ACHN (cell line): ENCODE measurements around the gene MALL.
"Not testable (repeated sequence)": the region's sequence is repeated elsewhere in the genome, so short reads cannot be mapped to it uniquely, and the experiment has no call there.

ENCODE experiments used
- DNase-seq: peaks from one replicate; pipeline ENCODE4 v3.0.0-alpha.2; 2015
- in situ Hi-C: cut with HindIII; loops from 2 replicates; pipeline ENCODE4 v1.10.0; 2017; ENCODE audit warnings: low sequenced_read_pairs, low pct_ligation_motif_present, low pct_unique_long_range_greater_than_20kb

Gene MALL

DNA sequence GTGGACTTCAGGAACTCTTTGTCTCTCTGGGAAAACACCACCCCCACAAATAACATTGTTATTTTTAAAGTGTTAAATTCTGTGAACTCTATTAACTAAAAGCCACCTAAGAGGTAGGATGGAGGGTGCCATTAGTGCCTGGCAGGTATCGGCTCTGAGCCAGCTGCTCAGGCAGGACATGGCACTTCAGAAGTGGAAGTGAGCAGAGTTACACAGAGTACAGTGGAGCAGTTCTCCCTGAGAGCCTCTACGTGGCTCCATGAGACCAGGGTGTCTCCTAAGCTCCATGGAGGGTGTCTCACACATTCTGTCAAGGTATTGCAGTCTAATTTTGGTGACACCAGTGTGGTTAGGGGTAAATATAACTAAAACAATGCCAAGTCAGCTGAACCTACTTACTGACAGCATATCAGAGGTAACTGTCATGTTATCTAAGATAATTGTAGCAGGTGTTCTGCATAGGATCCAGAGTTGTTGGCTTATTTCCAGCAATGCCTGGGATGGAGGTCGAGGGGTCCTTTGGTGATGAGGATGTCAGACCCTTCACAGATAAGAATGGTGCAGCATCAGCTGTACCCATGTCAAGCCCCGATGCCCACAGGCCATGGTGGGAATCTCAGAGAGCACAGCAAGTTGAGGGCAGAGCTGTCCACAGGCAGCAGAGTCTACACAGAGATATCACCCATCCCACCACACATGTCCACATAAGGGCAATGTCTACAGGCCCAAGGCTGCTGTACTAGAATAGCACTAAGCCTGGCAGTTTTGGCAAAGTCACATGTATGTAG, 8.6 kb upstream of the MALL start:
- in situ Hi-C loops = no loop called here
- no peak for DNase-seq

- no peak for DNase-seq
- in situ Hi-C loops = no loop called here
Measured at GRCh38 chr2:110121592-110121991, 6.0 kb upstream of the MALL start.

GRCh38 chr2:110121052-110121334, 5.4 kb upstream of the MALL start:
- no peak for DNase-seq
- in situ Hi-C loops = no loop called here

- in situ Hi-C loops = no loop called here
- no peak for DNase-seq
Measured at GRCh38 chr2:110120171-110121051, 4.8 kb upstream of the MALL start.

DNA sequence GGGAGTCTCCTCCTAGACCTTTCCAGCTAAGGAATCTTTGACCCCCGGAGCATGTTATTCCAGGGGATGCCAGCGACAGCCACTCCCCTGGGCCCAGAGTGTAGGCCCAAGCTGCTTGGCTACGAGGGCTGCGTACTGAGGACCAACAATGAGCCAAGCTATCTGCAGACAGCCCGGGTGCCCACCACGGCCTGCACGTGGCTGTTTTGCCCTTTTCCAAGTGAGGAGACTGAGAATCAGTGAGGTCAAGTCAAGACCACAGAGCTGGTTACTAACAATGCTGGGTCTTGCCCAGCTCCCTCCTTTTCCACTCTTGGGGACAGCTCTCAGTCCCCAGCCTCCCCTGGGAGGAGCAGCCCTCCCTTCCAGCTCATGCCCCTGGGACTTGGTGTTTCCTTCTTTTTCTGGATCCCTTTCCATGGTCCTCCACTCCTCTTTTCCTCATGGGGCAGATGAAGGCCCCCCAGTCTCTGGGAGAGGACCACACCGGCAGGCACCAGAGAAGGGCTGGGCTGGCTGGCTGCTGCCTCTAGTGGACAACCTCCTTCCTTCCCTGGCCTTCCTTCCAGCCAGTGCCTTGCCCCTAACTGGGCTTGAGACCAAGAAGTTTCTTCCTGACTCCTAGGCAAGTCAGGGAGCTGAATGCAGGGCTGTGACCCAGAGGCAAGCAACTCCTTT, 550 bp upstream of the MALL start:
- in situ Hi-C loops = no loop called here
- peak; percentile 49 for DNase-seq

- in situ Hi-C loops = no loop called here
- no peak for DNase-seq
Measured at GRCh38 chr2:110114831-110115255, 779 bp downstream of the MALL start.

- in situ Hi-C loops = no loop called here
- DNase-seq = no peak
Measured at GRCh38 chr2:110113961-110114591, 1.5 kb downstream of the MALL start.

DNA sequence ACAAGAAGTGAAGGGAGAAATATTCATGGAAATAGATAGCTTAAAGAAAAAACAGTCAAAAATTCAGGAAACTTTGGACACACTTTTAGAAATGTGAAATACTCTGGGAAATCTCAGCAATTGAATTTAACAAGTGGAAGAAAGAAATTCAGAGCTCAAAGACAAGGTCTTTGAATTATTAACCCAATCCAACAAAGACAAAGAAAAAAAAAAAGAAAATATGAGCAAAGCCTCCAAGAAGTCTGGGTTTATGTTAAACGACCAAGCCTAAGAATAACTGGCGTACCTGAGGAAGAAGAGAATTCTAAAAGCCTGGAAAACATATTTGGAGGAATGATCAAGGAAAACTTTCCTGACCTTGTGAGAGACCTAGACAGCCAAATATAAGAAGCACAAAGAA, 7.3 kb downstream of the MALL start:
- DNase-seq, in situ Hi-C loops: not testable (repeated sequence)

- in situ Hi-C loops = no loop called here
Measured at GRCh38 chr2:110107092-110108079, 8.2 kb downstream of the MALL start.

DNA sequence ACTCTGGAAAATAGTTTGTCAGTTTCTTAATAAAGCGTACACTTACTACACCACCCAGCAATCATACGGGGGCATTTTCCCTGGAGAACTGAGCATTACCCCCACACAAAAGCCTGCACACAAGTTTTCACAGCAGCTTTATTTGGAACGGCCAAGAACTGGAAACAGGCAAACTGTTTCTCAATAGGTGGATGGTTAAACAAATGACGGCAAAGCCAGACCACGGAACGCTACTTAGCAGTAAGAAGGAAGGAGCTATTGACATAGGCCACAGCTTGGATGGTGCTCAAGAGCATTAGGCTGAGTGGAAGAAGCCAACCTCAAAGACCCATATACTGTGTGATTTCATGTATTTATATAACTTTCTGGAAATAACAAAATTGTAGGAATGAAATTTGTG, 9.0 kb downstream of the MALL start:
- in situ Hi-C loops = no loop called here
- DNase-seq = no peak

More at GRCh38 chr2:110107092-110108079, 8.2 kb downstream of the MALL start:
- DNase-seq = no peak

GRCh38 chr2:110105608-110106467, 9.8 kb downstream of the MALL start:
- in situ Hi-C loops = no loop called here
- peak; percentile 23 for DNase-seq

GRCh38 chr2:110105183-110105582, 10.4 kb downstream of the MALL start:
- in situ Hi-C loops = no loop called here
- DNase-seq = no peak

DNA sequence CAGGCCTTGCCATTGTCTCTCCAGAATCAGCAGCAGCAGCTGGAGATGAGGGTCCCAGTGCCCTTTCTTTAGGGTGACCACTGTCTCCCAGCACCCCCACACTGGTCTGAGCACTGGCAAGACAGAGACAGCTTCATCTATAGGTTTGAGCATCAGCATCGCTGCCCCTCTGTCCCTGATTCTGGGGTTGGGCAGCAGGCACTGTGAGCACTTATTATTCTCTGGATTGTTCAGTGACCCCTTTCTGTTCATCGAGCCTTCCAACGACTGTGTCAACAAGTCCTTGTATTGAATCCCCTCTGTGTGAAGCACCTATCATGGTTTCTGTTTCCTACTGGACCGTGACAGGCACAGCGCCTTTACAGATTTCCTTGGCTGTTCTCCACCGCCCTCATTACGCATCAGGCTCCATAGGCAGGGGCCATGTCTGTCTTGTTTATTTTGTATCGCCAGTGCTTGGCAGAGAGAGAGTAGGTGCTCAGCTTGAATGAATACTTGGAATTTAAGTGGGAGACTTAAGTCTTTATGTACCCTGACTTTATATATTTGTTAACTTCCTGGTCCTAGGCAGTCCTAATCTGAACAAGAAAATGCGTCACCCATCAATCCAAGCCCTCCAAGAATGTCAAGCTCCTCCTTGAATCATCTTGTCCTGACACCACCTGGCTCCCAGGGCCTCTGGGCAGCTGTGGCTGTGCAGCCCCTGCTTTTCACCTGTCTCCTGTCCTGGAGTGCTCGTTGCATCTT, 11.4 kb downstream of the MALL start:
- in situ Hi-C loops = no loop called here
- peak; percentile 96 for DNase-seq

GRCh38 chr2:110103061-110103961, 12.3 kb downstream of the MALL start:
- in situ Hi-C loops = no loop called here
- no peak for DNase-seq
